Hematopoietic multipotent progenitor cell treated with erythropoietin and hydrocortisone succinate and interleukin-3 and kit ligand, for 8 days (in vitro differentiated cells): Measurements from ENCODE around the gene A1CF.
"Not testable (repeated sequence)": the region's sequence is repeated elsewhere in the genome, so short reads cannot be mapped to it uniquely, and the experiment has no call there.

Experiments
- DNase-seq: peaks from one replicate; pipeline ENCODE4 v3.0.0-alpha.2; 2015

Gene A1CF

GRCh38 chr10:50885097-50885859 lies at the start of gene A1CF:
Gene A1CF, minus strand, starts transcription at chr10:50885627. Its CDS starts 25,687 bp downstream, at chr10:50859940.
- no peak for DNase-seq

GRCh38 chr10:50931948-50932431 lies 46.6 kb upstream of the A1CF start:
- no peak for DNase-seq

- DNase-seq: no peak
These were observed 44.2 kb upstream of the A1CF start for GRCh38 chr10:50929670-50930069.

GRCh38 chr10:50928190-50928552 lies 42.7 kb upstream of the A1CF start:
- no peak for DNase-seq

- DNase-seq: no peak
These were observed 42.2 kb upstream of the A1CF start for GRCh38 chr10:50927522-50928189.

GRCh38 chr10:50923471-50923870 lies 38.0 kb upstream of the A1CF start:
- DNase-seq: not testable (repeated sequence)

GRCh38 chr10:50919010-50919409 lies 33.6 kb upstream of the A1CF start:
- DNase-seq: no peak

GRCh38 chr10:50918529-50918928 lies 33.1 kb upstream of the A1CF start:
- DNase-seq: no peak

GRCh38 chr10:50917486-50917885 lies 32.1 kb upstream of the A1CF start:
- DNase-seq: no peak

GRCh38 chr10:50909334-50910014 lies 24.0 kb upstream of the A1CF start:
- DNase-seq: no peak

- no peak for DNase-seq
These were observed 22.9 kb upstream of the A1CF start for GRCh38 chr10:50908366-50908765.

GRCh38 chr10:50905797-50906196 lies 20.4 kb upstream of the A1CF start:
- not testable (repeated sequence) for DNase-seq

GRCh38 chr10:50896721-50897120 lies 11.3 kb upstream of the A1CF start:
- DNase-seq: no peak

GRCh38 chr10:50894312-50894711 lies 8.9 kb upstream of the A1CF start:
- no peak for DNase-seq

- no peak for DNase-seq
These were observed 7.0 kb upstream of the A1CF start for GRCh38 chr10:50892467-50892866.

- DNase-seq: no peak
These were observed 1.1 kb downstream of the A1CF start for GRCh38 chr10:50884302-50884701.

- no peak for DNase-seq
These were observed 1.8 kb downstream of the A1CF start for GRCh38 chr10:50883629-50884028.

GRCh38 chr10:50882540-50882983 lies 2.9 kb downstream of the A1CF start:
- no peak for DNase-seq

- not testable (repeated sequence) for DNase-seq
These were observed 4.4 kb downstream of the A1CF start for GRCh38 chr10:50881046-50881445.

- DNase-seq: no peak
These were observed 9.0 kb downstream of the A1CF start for GRCh38 chr10:50876429-50876828.

- DNase-seq: no peak
These were observed 10.7 kb downstream of the A1CF start for GRCh38 chr10:50874723-50875122.

GRCh38 chr10:50866317-50866716 lies 19.1 kb downstream of the A1CF start:
- no peak for DNase-seq

GRCh38 chr10:50862719-50863118 lies 22.7 kb downstream of the A1CF start:
- no peak for DNase-seq

GRCh38 chr10:50861370-50861769 lies 24.1 kb downstream of the A1CF start:
- no peak for DNase-seq
